ENCODE results near the gene S100A6. TPM values are rescaled to one million over a fixed set of nuclear protein-coding genes. Genes with fewer than 3 reads are reported as not detected.
"Not testable (repeated sequence)": the region's sequence is repeated elsewhere in the genome, so short reads cannot be mapped to it uniquely, and the experiment has no call there.

Gene S100A6
- total RNA-seq, 1 donor from 2014 or later = 203 TPM

DNA sequence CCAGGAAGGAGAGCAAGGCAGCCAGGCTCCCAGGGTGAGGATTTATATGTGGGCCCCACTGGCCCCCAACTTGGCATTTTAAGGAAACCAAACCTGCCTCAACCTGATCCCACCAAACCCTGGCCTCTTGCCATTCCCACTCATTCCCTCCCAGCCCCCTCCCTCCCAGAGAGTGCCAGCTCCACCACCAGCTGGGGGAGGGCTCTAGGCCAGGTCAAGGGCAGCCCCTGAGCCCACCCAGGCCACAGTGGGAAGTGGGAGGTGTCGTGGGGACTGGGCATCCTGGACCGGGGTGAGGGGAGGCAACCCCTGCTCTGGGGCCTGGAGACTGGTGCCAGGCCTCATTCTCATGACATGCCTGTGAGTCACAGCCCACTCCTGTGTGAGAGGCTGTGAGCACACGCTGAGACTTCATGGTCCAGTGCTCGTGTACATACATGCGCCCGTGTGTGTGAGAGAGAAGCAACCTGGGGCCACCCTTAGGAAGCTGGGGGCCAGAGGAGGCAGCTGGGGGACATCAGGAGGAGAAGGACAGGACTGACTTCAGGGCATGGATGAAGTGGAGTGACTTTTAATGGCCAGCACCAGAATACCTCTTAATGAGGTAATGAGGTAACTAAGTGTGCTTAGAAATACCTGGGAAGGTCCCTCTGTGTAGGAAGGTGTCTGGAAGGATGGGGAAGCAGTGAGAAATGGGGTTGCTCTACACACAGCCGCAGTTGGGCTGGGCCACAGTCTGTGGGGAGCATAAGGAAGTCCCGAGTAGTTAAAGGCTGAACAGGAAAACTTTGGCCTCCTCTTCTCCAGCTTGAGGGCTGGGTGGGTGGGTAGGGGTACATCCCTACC is 30.0 kb upstream of the S100A6 start, which contains the start of gene S100A2:
Gene S100A2, minus strand, starts transcription at position 316 of the 846 bp plus-strand sequence. CDS start 1,967 bp downstream, outside the sequence.
- Histone ChIP-seq H3K9ac (ENCODE audit: low read depth in 1 of 3, low read length in 3 of 3) (peak within 1 kb of the TSS; percentile 52 to 68 (median 55)), H3K27ac (ENCODE audit: low read depth, low read length) (peak within 1 kb of the TSS; percentile 89), H3K4me3 (ENCODE audit: low read length in 3 of 3) (peak within 1 kb of the TSS in 2 of 3 donors; percentile 12 to 45), H3K27me3 (ENCODE audit: control insufficient read depth in 3 of 3, insufficient read depth in 3 of 3, low read length in 3 of 3) (no peaks in the 10 kb centered on the region), H3K4me1 (ENCODE audit: control insufficient read depth in 3 of 3, insufficient read depth in 3 of 3, low read length in 3 of 3) (peaks cover 31 to 36% (median 35%) of the 10 kb centered on the region in 3 donors), H3K36me3 (ENCODE audit: control insufficient read depth in 3 of 3, insufficient read depth in 3 of 3, low read length in 3 of 3) (no peaks in the 10 kb centered on the region), H3K9me3 (ENCODE audit: control insufficient read depth in 3 of 3, low read length in 3 of 3) (no peaks in the 10 kb centered on the region)

- H3K4me1 ChIP-seq (ENCODE audit: control insufficient read depth in 3 of 3, insufficient read depth in 3 of 3, low read length in 3 of 3) = peaks cover 31 to 36% (median 35%) of the 10 kb centered on the region in 3 donors
Measured at GRCh38 chr1:153563991-153564390, 28.2 kb upstream of the S100A6 start.

GRCh38 chr1:153563483-153563901 is 27.7 kb upstream of the S100A6 start:
- Histone ChIP-seq H3K27ac (ENCODE audit: low read depth, low read length) (no peak overlapping the region), H3K9ac (ENCODE audit: low read depth in 1 of 3, low read length in 3 of 3) (no peak overlapping the region), H3K4me1 (ENCODE audit: control insufficient read depth in 3 of 3, insufficient read depth in 3 of 3, low read length in 3 of 3) (peaks cover 28 to 32% (median 31%) of the 10 kb centered on the region in 3 donors), H3K4me3 (ENCODE audit: low read length in 3 of 3) (no peak overlapping the region), H3K9me3 (ENCODE audit: control insufficient read depth in 3 of 3, low read length in 3 of 3) (no peaks in the 10 kb centered on the region), H3K27me3 (ENCODE audit: control insufficient read depth in 3 of 3, insufficient read depth in 3 of 3, low read length in 3 of 3) (no peaks in the 10 kb centered on the region), H3K36me3 (ENCODE audit: control insufficient read depth in 3 of 3, insufficient read depth in 3 of 3, low read length in 3 of 3) (no peaks in the 10 kb centered on the region)

More at GRCh38 chr1:153563991-153564390, 28.2 kb upstream of the S100A6 start:
- Histone ChIP-seq H3K9me3 (ENCODE audit: control insufficient read depth in 3 of 3, low read length in 3 of 3) (no peaks in the 10 kb centered on the region), H3K4me3 (ENCODE audit: low read length in 3 of 3) (no peak overlapping the region), H3K27me3 (ENCODE audit: control insufficient read depth in 3 of 3, insufficient read depth in 3 of 3, low read length in 3 of 3) (no peaks in the 10 kb centered on the region), H3K9ac (ENCODE audit: low read depth in 1 of 3, low read length in 3 of 3) (no peak overlapping the region), H3K36me3 (ENCODE audit: control insufficient read depth in 3 of 3, insufficient read depth in 3 of 3, low read length in 3 of 3) (no peaks in the 10 kb centered on the region), H3K27ac (ENCODE audit: low read depth, low read length) (no peak overlapping the region)

DNA sequence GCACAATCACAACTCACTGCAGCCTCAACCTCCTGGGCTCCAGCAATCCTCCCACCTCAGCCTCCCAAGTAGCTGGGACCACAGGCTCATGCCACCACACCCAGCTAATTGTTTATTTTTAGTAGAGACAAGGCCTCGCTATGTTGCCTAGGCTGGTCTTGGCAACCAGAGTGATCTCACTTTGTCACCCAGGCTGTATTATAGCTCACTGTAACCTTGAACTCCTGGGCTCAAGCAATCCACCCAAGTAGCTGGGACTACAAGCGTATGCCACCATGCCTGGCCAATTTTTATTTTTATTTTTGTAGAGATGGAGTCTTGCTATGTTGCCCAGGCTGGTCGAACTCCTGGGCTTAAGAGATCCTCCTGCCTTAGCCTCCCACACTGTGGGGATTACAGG is 26.2 kb upstream of the S100A6 start:
- not testable (repeated sequence) for H3K4me3 ChIP-seq (ENCODE audit: low read length in 3 of 3); H3K9ac ChIP-seq (ENCODE audit: low read depth in 1 of 3, low read length in 3 of 3); H3K27ac ChIP-seq (ENCODE audit: low read depth, low read length); H3K36me3 ChIP-seq (ENCODE audit: control insufficient read depth in 3 of 3, insufficient read depth in 3 of 3, low read length in 3 of 3); H3K27me3 ChIP-seq (ENCODE audit: control insufficient read depth in 3 of 3, insufficient read depth in 3 of 3, low read length in 3 of 3); H3K9me3 ChIP-seq (ENCODE audit: control insufficient read depth in 3 of 3, low read length in 3 of 3)
- H3K4me1 ChIP-seq (ENCODE audit: control insufficient read depth in 3 of 3, insufficient read depth in 3 of 3, low read length in 3 of 3) = peaks cover 15 to 18% (median 17%) of the 10 kb centered on the region in 3 donors

- no peaks in the 10 kb centered on the region for H3K36me3 ChIP-seq (ENCODE audit: control insufficient read depth in 3 of 3, insufficient read depth in 3 of 3, low read length in 3 of 3)
Measured at GRCh38 chr1:153561466-153561985, 25.7 kb upstream of the S100A6 start.

GRCh38 chr1:153560771-153561465 is 25.1 kb upstream of the S100A6 start:
- no peaks in the 10 kb centered on the region for H3K36me3 ChIP-seq (ENCODE audit: control insufficient read depth in 3 of 3, insufficient read depth in 3 of 3, low read length in 3 of 3)
- H3K4me1 ChIP-seq (ENCODE audit: control insufficient read depth in 3 of 3, insufficient read depth in 3 of 3, low read length in 3 of 3) = peaks cover 4 to 7% (median 6%) of the 10 kb centered on the region in 3 donors
- H3K9ac ChIP-seq (ENCODE audit: low read depth in 1 of 3, low read length in 3 of 3) = no peak overlapping the region
- H3K27me3 ChIP-seq (ENCODE audit: control insufficient read depth in 3 of 3, insufficient read depth in 3 of 3, low read length in 3 of 3) = no peaks in the 10 kb centered on the region
- H3K27ac ChIP-seq (ENCODE audit: low read depth, low read length) = no peak overlapping the region
- no peaks in the 10 kb centered on the region for H3K9me3 ChIP-seq (ENCODE audit: control insufficient read depth in 3 of 3, low read length in 3 of 3)
- H3K4me3 ChIP-seq (ENCODE audit: low read length in 3 of 3) = no peak overlapping the region

More at GRCh38 chr1:153561466-153561985, 25.7 kb upstream of the S100A6 start:
- H3K27me3 ChIP-seq (ENCODE audit: control insufficient read depth in 3 of 3, insufficient read depth in 3 of 3, low read length in 3 of 3) = no peaks in the 10 kb centered on the region
- H3K27ac ChIP-seq (ENCODE audit: low read depth, low read length) = no peak overlapping the region
- no peak overlapping the region for H3K9ac ChIP-seq (ENCODE audit: low read depth in 1 of 3, low read length in 3 of 3)
- H3K4me3 ChIP-seq (ENCODE audit: low read length in 3 of 3) = no peak overlapping the region
- no peaks in the 10 kb centered on the region for H3K9me3 ChIP-seq (ENCODE audit: control insufficient read depth in 3 of 3, low read length in 3 of 3)
- peaks cover 10 to 13% (median 12%) of the 10 kb centered on the region in 3 donors for H3K4me1 ChIP-seq (ENCODE audit: control insufficient read depth in 3 of 3, insufficient read depth in 3 of 3, low read length in 3 of 3)

DNA sequence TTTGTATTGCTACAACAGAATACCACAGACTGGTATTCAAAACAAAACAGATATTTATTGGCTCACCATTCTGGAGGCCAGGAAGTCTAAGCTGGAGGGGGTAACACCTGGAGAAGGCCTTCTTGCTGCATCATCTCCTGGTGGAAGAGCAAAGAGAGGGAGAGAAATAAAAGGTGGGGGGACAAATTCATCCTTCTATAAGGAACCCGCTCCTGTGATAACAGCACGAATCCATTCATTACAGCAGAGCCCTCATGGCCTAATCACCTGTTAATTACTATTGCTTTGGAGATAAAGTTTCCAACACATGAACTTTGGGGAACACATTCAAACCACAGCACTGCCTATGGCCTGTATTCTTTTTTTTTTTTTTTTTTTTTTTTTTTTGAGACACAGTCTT is 24.4 kb upstream of the S100A6 start:
- Histone ChIP-seq H3K4me3 (ENCODE audit: low read length in 3 of 3) (no peak overlapping the region), H3K27me3 (ENCODE audit: control insufficient read depth in 3 of 3, insufficient read depth in 3 of 3, low read length in 3 of 3) (no peaks in the 10 kb centered on the region)

DNA sequence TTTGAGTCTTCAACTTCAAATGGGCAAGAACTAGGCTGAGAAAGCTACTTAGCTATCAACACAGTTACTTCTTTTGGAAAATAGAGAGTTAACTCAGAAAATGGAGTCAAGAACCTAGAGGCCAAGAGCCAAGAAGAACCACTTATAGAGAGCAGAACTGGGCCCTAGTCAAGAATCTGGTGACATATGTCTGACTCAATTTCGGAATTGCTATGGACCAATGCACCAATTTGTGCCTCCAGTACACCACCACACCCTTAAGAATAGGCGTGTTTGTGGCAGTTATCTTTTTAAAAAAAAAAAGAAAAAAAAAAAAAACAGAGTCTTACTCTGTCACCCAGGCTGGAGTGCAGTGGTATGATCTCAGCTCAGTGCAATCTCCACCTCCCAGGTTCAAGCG is 22.1 kb upstream of the S100A6 start:
- Histone ChIP-seq H3K36me3 (ENCODE audit: control insufficient read depth in 3 of 3, insufficient read depth in 3 of 3, low read length in 3 of 3) (no peaks in the 10 kb centered on the region), H3K4me1 (ENCODE audit: control insufficient read depth in 3 of 3, insufficient read depth in 3 of 3, low read length in 3 of 3) (peaks cover 9 to 16% (median 13%) of the 10 kb centered on the region in 3 donors), H3K9me3 (ENCODE audit: control insufficient read depth in 3 of 3, low read length in 3 of 3) (no peaks in the 10 kb centered on the region), H3K4me3 (ENCODE audit: low read length in 3 of 3) (no peak overlapping the region), H3K9ac (ENCODE audit: low read depth in 1 of 3, low read length in 3 of 3) (no peak overlapping the region), H3K27me3 (ENCODE audit: control insufficient read depth in 3 of 3, insufficient read depth in 3 of 3, low read length in 3 of 3) (no peaks in the 10 kb centered on the region), H3K27ac (ENCODE audit: low read depth, low read length) (no peak overlapping the region)

More for the DNA sequence above, 24.4 kb upstream of the S100A6 start:
- no peaks in the 10 kb centered on the region for H3K9me3 ChIP-seq (ENCODE audit: control insufficient read depth in 3 of 3, low read length in 3 of 3)
- H3K4me1 ChIP-seq (ENCODE audit: control insufficient read depth in 3 of 3, insufficient read depth in 3 of 3, low read length in 3 of 3) = peaks cover 0 to under 1% (median 0%) of the 10 kb centered on the region in 3 donors
- no peaks in the 10 kb centered on the region for H3K36me3 ChIP-seq (ENCODE audit: control insufficient read depth in 3 of 3, insufficient read depth in 3 of 3, low read length in 3 of 3)
- no peak overlapping the region for H3K27ac ChIP-seq (ENCODE audit: low read depth, low read length)
- no peak overlapping the region for H3K9ac ChIP-seq (ENCODE audit: low read depth in 1 of 3, low read length in 3 of 3)

DNA sequence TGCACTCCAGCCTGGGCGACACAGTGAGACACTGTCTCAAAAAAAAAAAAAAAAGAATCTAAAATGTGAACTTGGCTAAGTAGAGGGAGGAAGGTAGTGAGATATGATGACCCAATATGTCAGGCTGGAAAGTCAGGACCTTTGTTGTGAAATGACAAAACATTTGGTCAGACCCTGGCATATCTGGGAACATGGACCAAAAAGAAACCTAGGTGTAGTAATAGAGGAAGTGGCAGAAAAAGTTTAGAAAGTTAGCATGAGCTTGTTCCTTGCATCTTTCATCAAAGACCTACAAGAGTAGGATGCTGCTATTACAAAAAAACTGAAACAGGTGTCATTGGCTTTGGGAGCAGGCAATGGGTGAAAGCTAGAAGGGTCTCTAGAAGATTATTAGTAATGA is 20.6 kb upstream of the S100A6 start:
- Histone ChIP-seq H3K36me3 (ENCODE audit: control insufficient read depth in 3 of 3, insufficient read depth in 3 of 3, low read length in 3 of 3) (no peaks in the 10 kb centered on the region), H3K27me3 (ENCODE audit: control insufficient read depth in 3 of 3, insufficient read depth in 3 of 3, low read length in 3 of 3) (no peaks in the 10 kb centered on the region), H3K27ac (ENCODE audit: low read depth, low read length) (no peak overlapping the region), H3K9ac (ENCODE audit: low read depth in 1 of 3, low read length in 3 of 3) (no peak overlapping the region), H3K4me3 (ENCODE audit: low read length in 3 of 3) (no peak overlapping the region), H3K4me1 (ENCODE audit: control insufficient read depth in 3 of 3, insufficient read depth in 3 of 3, low read length in 3 of 3) (peaks cover 9 to 16% (median 13%) of the 10 kb centered on the region in 3 donors), H3K9me3 (ENCODE audit: control insufficient read depth in 3 of 3, low read length in 3 of 3) (no peaks in the 10 kb centered on the region)

Data from skeletal muscle tissue (tissue), 4 donors.